Ovary (tissue), 9 donors: Measurements from ENCODE around the gene AKNA. TPM values are rescaled to one million over a fixed set of nuclear protein-coding genes. Genes with fewer than 3 reads are reported as not detected.
"Not testable (repeated sequence)": the region's sequence is repeated elsewhere in the genome, so short reads cannot be mapped to it uniquely, and the experiment has no call there.

Experiments
- DNase-seq, 5 donors: peaks; one replicate each; pipeline ENCODE4 v3.0.0-alpha.2; 2019 to 2020
- H3K27ac ChIP-seq, 2 donors: fragments of 200-600 bp; one replicate each; pipeline versions ENCODE4 v1.5.1 to v1.8.0; 2019 to 2022
- H3K27me3 ChIP-seq: fragments of 200-600 bp; one replicate; pipeline ENCODE4 v1.8.0; 2022
- H3K36me3 ChIP-seq: fragments of 200-600 bp; sonication (generic); one replicate; pipeline ENCODE4 v1.5.1; 2019
- H3K4me1 ChIP-seq: one replicate; pipeline ENCODE4 v1.8.1; 2013; ENCODE audit warnings: mild to moderate bottlenecking, moderate library complexity; ENCODE audit not compliant: insufficient read depth
- H3K4me3 ChIP-seq: fragments of 200-600 bp; sonication (generic); one replicate; pipeline ENCODE4 v1.5.1; 2017
- H3K9me3 ChIP-seq, 2 donors: fragments of 200-600 bp in 1 of 2; sonication (generic) in 1 of 2; one replicate each; pipeline versions ENCODE4 v1.5.1 to v1.8.1; 2013 to 2019; ENCODE audit warnings: mild to moderate bottlenecking in 1 of 2, moderate library complexity in 1 of 2
- CTCF ChIP-seq, 3 donors: fragments of 450-650 bp in 2 of 3; fragments of 200-600 bp in 1 of 3; IDR thresholded peaks; one replicate each; pipeline versions ENCODE4 v1.5.1 to v1.8.0; 2016 to 2022; ENCODE audit warnings: antibody characterized with exemption in 3 of 3, mild to moderate bottlenecking in 1 of 3
- EP300 ChIP-seq: sonication (generic); formaldehyde crosslinking; IDR thresholded peaks from one replicate; pipeline ENCODE4 v1.6.1; 2017; ENCODE audit warnings: antibody characterized with exemption
- POLR2A ChIP-seq: fragments of 450-650 bp; IDR thresholded peaks from one replicate; pipeline ENCODE4 v1.6.1; 2017; ENCODE audit warnings: antibody characterized with exemption, mild to moderate bottlenecking, moderate library complexity
- WGBS, 3 donors: extraction: QIAGEN DNeasy Blood & Tissue Kit in 1 of 3; methylation state at CpG; one replicate each; pipeline versions ENCODE4 v1.1.5 to v1.1.7; 2013 to 2017; 5-methylcytosine and 5-hydroxymethylcytosine counted together
- intact Hi-C, 4 donors: fragments of 100-400 bp; cut with DNase I; formaldehyde crosslinking; loops; one replicate each; pipeline versions ENCODE4 v1.11.0 to v1.15.1; 2022 to 2023
- polyA plus RNA-seq, 2 donors: library from polyadenylated mRNA; stranded (reverse); fragments of 200-250 nt in 1 of 2; fragments of 350-450 nt in 1 of 2; fragmentation: Illumina TruSeq in 1 of 2; extraction: RNeasy Lipid Tissue Mini Kit (QIAGEN cat#74804) in 1 of 2; gene quantifications; one replicate each; pipeline ENCODE4 v1.2.3, GENCODE V29; 2013 to 2014
- total RNA-seq, 7 donors: library from RNA; depleted of rRNA in 2 of 7; stranded (reverse); fragments of >200 nt in 2 of 7; fragmentation: NEBNext Ultra II Directional in 3 of 7; extraction: Animal tissue kit (Norgen Biotek cat#: 25700) in 3 of 7; gene quantifications; one replicate each; pipeline versions ENCODE4 v1.1.0 to v1.2.4, GENCODE V29; 2016 to 2023
- donor health status: DM: no; HTN: no; CAD: no; lungs with moderate emphysema.
- donor health status: DM: no; HTN: no; CAD: no.
- donor health status: Bipolar disorder and iron deficiency.
- donor health status: DM: yes; HTN: yes; CAD: no.
- donor health status: DM: no; HTN: no; CAD: no.
- donor health status: DM: yes; HTN: yes; CAD: no.

Gene AKNA
- total and polyA plus RNA-seq, 9 donors, result 12.9 to 123 (median 36.4) TPM

GRCh38 chr9:114331229-114332195, 56.3 kb downstream of the AKNA start:
- H3K9me3 ChIP-seq, DNase-seq, H3K27me3 ChIP-seq, intact Hi-C loops, H3K4me1 ChIP-seq, H3K4me3 ChIP-seq, H3K36me3 ChIP-seq, H3K27ac ChIP-seq: not testable (repeated sequence)
- 58 to 60% (median 59%) methylated on average over 15 to 17 of the region's 19 CpGs for WGBS, 3 donors

GRCh38 chr9:114330636-114331035, 57.1 kb downstream of the AKNA start:
- no peak for TF ChIP-seq EP300
- no peak for TF ChIP-seq POLR2A
- TF ChIP-seq CTCF (IDR thresholded peaks at IDR 0.05), result no peak
- intact Hi-C loops, result no loop called here

GRCh38 chr9:114329625-114330022, 58.2 kb downstream of the AKNA start, which contains the start of gene ORM2:
Gene ORM2, plus strand, starts transcription at chr9:114329869. Its CDS starts 36 bp downstream, at chr9:114329905.
- intact Hi-C loops, H3K9me3 ChIP-seq, H3K4me3 ChIP-seq, H3K4me1 ChIP-seq, H3K36me3 ChIP-seq, DNase-seq, H3K27ac ChIP-seq, H3K27me3 ChIP-seq: not testable (repeated sequence)
- WGBS, 3 donors, result 100% methylated on average over 2 of the region's 10 CpGs; no CpG with 5 or more reads in 2 of the 3 donors

More at GRCh38 chr9:114330636-114331035, 57.1 kb downstream of the AKNA start:
- no peak overlapping the region for H3K27ac ChIP-seq
- H3K4me1 ChIP-seq, result peaks cover 2% of the 10 kb centered on the region
- H3K36me3 ChIP-seq, result no peaks in the 10 kb centered on the region
- DNase-seq, result no peak
- 21 to 39% (median 28%) methylated on average over 10 of the region's 10 CpGs for WGBS, 3 donors
- H3K27me3 ChIP-seq, result no peaks in the 10 kb centered on the region
- no peak overlapping the region for H3K4me3 ChIP-seq
- H3K9me3 ChIP-seq, result no peaks in the 10 kb centered on the region

GRCh38 chr9:114328937-114329624, 58.7 kb downstream of the AKNA start:
- H3K4me3 ChIP-seq, H3K9me3 ChIP-seq, H3K27ac ChIP-seq, DNase-seq, intact Hi-C loops, H3K4me1 ChIP-seq, H3K27me3 ChIP-seq, H3K36me3 ChIP-seq: not testable (repeated sequence)
- 57 to 79% (median 65%) methylated on average over 11 to 12 of the region's 12 CpGs for WGBS, 3 donors

GRCh38 chr9:114328357-114328820, 59.4 kb downstream of the AKNA start:
- H3K36me3 ChIP-seq, H3K27me3 ChIP-seq, DNase-seq, H3K9me3 ChIP-seq, intact Hi-C loops, H3K4me3 ChIP-seq, H3K27ac ChIP-seq, H3K4me1 ChIP-seq: not testable (repeated sequence)
- 82 to 87% (median 82%) methylated on average over 10 of the region's 10 CpGs for WGBS, 3 donors

- Histone ChIP-seq H3K27ac (no peak overlapping the region), H3K9me3 (no peaks in the 10 kb centered on the region), H3K4me3 (no peak overlapping the region), H3K36me3 (no peaks in the 10 kb centered on the region), H3K4me1 (peaks cover 2% of the 10 kb centered on the region), H3K27me3 (no peaks in the 10 kb centered on the region)
- intact Hi-C loops, result no loop called here
- no peak for DNase-seq
- TF ChIP-seq EP300, result no peak
- TF ChIP-seq CTCF (IDR thresholded peaks at IDR 0.05), result no peak
- TF ChIP-seq POLR2A, result no peak
- WGBS, 3 donors, result 93 to 99% (median 95%) methylated on average over 8 of the region's 8 CpGs
Observed at GRCh38 chr9:114327749-114328148, 60.0 kb downstream of the AKNA start.

- DNase-seq, H3K27ac ChIP-seq, H3K9me3 ChIP-seq, H3K27me3 ChIP-seq, H3K36me3 ChIP-seq, H3K4me3 ChIP-seq, H3K4me1 ChIP-seq, intact Hi-C loops: not testable (repeated sequence)
- WGBS, 3 donors, result 57 to 64% (median 62%) methylated on average over 3 of the region's 3 CpGs
Observed at GRCh38 chr9:114325684-114326254, 62.0 kb downstream of the AKNA start.

GRCh38 chr9:114324965-114325364, 62.8 kb downstream of the AKNA start:
- H3K36me3 ChIP-seq, H3K27me3 ChIP-seq, DNase-seq, H3K4me3 ChIP-seq, intact Hi-C loops, H3K9me3 ChIP-seq, H3K4me1 ChIP-seq, H3K27ac ChIP-seq: not testable (repeated sequence)
- WGBS, 3 donors, result 74 to 89% (median 86%) methylated on average over 7 to 9 of the region's 9 CpGs
